IPS-NIHi7 (cell line): ENCODE measurements around the gene ERC2.

ENCODE experiments used
- DNase-seq: peaks from one replicate; pipeline ENCODE4 v3.0.0; 2012; ENCODE audit warnings: mixed read lengths; ENCODE audit errors: extremely low spot score

The ERC2 gene

GRCh38 chr3:55682461-55682860 lies 785.8 kb downstream of the ERC2 start:
- DNase-seq, result no peak

GRCh38 chr3:55678546-55679216 lies 789.6 kb downstream of the ERC2 start:
- DNase-seq, result no peak

- no peak for DNase-seq
Measured at GRCh38 chr3:55676643-55677042, 791.6 kb downstream of the ERC2 start.

GRCh38 chr3:55675478-55675877 lies 792.8 kb downstream of the ERC2 start:
- no peak for DNase-seq

GRCh38 chr3:55673764-55674163 lies 794.5 kb downstream of the ERC2 start:
- no peak for DNase-seq

- DNase-seq, result no peak
Measured at GRCh38 chr3:55669133-55669532, 799.1 kb downstream of the ERC2 start.

GRCh38 chr3:55668359-55668758 lies 799.9 kb downstream of the ERC2 start:
- DNase-seq, result no peak

GRCh38 chr3:55664387-55664786 lies 803.9 kb downstream of the ERC2 start:
- DNase-seq, result peak; percentile 52

GRCh38 chr3:55662683-55663082 lies 805.6 kb downstream of the ERC2 start:
- DNase-seq, result no peak

- DNase-seq, result no peak
Measured at GRCh38 chr3:55661571-55661970, 806.7 kb downstream of the ERC2 start.

GRCh38 chr3:55661141-55661540 lies 807.1 kb downstream of the ERC2 start:
- no peak for DNase-seq

GRCh38 chr3:55660642-55661041 lies 807.6 kb downstream of the ERC2 start:
- no peak for DNase-seq

GRCh38 chr3:55659701-55660100 lies 808.6 kb downstream of the ERC2 start:
- DNase-seq, result no peak

- DNase-seq, result no peak
Measured at GRCh38 chr3:55658690-55659562, 809.3 kb downstream of the ERC2 start.

- DNase-seq, result no peak
Measured at GRCh38 chr3:55658270-55658669, 810.0 kb downstream of the ERC2 start.

GRCh38 chr3:55655544-55655943 lies 812.7 kb downstream of the ERC2 start:
- DNase-seq, result no peak

- no peak for DNase-seq
Measured at GRCh38 chr3:55654123-55654760, 814.0 kb downstream of the ERC2 start.

GRCh38 chr3:55651011-55651410 lies 817.3 kb downstream of the ERC2 start:
- DNase-seq, result no peak

- DNase-seq, result no peak
Measured at GRCh38 chr3:55650011-55650410, 818.3 kb downstream of the ERC2 start.

GRCh38 chr3:55649554-55649953 lies 818.7 kb downstream of the ERC2 start:
- no peak for DNase-seq

GRCh38 chr3:55648591-55649318 lies 819.5 kb downstream of the ERC2 start:
- DNase-seq, result peak; percentile 79

- no peak for DNase-seq
Measured at GRCh38 chr3:55647670-55648069, 820.6 kb downstream of the ERC2 start.
